ENCODE measurements around the gene BUD13. TPM values are rescaled to one million over a fixed set of nuclear protein-coding genes. Genes with fewer than 3 reads are reported as not detected.
A peak's percentile ranks its signal among the peaks of the same experiment; 100 is the strongest.

BUD13 gene
- total and polyA plus RNA-seq, 2 of the 13 experiments (the other 11 are each of a cell fraction or from before 2014, with no cell fraction given), result 13.3 to 25.9 TPM

DNA sequence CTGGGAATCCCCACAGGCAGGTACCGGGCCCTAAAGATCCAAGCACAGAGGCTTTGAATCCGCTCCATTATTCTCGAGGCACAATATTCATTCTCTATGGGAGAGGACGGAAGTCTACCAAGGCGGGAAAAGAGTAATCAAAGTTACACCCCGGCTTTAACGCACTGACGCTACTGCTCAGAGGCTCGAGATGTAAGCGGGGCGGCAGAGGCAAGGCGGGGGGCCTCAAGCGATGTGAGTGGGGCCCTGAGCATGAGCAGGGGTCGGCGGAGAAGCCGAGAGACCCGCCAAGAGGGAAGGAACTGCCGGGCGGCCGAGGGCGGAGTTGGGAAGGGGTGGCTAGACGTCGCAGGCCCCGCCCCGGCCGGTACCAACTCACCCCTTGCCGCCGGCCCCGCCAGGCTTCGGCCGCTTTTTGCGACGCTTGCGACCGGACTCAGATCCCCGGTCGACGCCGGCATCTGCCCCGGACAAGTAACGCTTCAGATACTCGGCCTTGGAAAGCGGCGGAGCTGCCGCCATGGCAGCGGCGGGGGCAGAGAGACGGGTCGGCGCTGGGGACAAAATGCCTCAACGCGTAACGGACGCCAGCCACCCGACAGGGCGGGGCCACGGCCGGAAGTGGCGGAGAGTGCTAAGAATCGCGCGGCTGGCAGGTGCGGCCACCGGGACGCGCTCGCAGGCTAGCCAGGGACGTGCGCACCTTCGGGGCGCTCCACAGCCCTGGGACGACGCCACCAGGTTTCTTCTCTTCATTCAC lies at the start of gene BUD13 (continued):
- TF ChIP-seq, protein P1, sequence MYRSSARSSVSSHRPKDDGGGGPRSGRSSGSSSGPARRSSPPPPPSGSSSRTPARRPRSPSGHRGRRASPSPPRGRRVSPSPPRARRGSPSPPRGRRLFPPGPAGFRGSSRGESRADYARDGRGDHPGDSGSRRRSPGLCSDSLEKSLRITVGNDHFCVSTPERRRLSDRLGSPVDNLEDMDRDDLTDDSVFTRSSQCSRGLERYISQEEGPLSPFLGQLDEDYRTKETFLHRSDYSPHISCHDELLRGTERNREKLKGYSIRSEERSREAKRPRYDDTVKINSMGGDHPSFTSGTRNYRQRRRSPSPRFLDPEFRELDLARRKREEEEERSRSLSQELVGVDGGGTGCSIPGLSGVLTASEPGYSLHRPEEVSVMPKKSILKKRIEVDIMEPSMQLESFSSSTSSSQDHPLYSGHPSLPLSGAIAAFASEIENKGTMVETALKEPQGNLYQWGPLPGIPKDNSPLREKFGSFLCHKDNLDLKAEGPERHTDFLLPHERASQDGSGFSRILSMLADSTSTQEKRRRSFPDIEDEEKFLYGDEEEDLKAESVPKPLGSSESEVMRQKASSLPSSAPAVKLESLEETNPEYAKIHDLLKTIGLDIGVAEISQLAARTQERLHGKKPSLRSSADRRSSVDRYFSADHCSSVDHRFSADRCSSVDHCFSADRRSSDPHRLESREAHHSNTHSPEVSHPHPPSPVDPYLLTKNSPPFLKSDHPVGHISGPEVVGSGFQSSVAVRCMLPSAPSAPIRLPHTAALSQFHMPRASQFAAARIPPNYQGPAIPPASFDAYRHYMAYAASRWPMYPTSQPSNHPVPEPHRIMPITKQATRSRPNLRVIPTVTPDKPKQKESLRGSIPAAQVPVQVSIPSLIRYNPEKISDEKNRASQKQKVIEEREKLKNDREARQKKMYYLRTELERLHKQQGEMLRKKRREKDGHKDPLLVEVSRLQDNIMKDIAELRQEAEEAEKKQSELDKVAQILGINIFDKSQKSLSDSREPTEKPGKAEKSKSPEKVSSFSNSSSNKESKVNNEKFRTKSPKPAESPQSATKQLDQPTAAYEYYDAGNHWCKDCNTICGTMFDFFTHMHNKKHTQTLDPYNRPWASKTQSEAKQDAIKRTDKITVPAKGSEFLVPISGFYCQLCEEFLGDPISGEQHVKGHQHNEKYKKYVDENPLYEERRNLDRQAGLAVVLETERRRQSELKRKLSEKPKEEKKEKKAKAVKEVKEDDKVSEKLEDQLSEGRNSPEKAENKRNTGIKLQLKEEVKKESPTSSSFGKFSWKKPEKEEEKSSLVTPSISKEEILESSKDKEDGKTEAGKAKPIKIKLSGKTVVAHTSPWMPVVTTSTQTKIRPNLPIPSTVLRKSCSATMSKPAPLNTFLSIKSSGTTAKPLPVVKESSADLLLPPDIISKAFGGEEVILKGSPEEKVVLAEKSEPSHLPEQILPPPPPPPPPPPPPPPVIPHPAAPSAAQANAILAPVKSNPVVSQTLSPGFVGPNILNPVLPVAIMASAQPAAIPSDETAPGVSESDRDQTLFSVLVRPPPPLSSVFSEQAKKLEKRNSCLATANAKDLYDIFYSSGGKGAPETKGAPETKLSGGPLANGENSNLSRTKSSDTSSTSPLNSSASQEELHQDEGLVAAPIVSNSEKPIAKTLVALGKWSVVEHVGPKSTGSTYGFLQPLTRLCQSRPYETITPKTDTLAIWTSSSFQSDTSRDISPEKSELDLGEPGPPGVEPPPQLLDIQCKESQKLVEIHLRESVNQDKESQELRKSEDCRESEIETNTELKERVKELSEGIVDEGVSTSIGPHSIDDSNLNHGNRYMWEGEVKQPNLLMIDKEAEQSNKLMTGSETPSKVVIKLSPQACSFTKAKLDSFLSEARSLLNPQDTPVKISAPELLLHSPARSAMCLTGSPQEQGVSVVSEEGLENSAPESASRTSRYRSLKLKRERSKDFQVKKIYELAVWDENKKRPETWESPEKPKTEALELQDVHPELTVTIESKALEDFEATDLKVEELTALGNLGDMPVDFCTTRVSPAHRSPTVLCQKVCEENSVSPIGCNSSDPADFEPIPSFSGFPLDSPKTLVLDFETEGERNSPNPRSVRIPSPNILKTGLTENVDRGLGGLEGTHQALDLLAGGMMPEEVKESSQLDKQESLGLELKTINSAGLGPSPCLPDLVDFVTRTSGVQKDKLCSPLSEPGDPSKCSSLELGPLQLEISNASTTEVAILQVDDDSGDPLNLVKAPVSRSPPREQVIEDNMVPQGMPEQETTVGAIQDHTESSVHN (CRISPR knock-in tag; IDR thresholded peaks at IDR 0.05), result no peak
- TF ChIP-seq RBM39 (IDR thresholded peaks at IDR 0.05; ENCODE audit: low read depth, low read length, poor library complexity, severe bottlenecking), result peak; percentile 84
- peak; percentile 15 for TF ChIP-seq XRCC5 (optimal IDR thresholded peaks at IDR 0.05; ENCODE audit: low read length)
- no peak for TF ChIP-seq ZNF530 (CRISPR knock-in tag; IDR thresholded peaks at IDR 0.05; ENCODE audit: low read depth)
- peak; percentile 53; the same call in 1 of the 2 replicates for TF ChIP-seq ZNF430 (CRISPR knock-in tag; IDR thresholded peaks at IDR 0.05)
- TF ChIP-seq ONECUT2 (CRISPR knock-in tag; IDR thresholded peaks at IDR 0.05), result peak; percentile 52; the same call in 1 of the 2 replicates
- no peak for TF ChIP-seq HOXA7 (CRISPR knock-in tag; IDR thresholded peaks at IDR 0.05)
- peak; percentile 93; the same call in 1 of the 2 replicates for TF ChIP-seq ZNF776 (CRISPR knock-in tag; IDR thresholded peaks at IDR 0.05)
- peak; percentile 95 for TF ChIP-seq ZFP90 (CRISPR knock-in tag; IDR thresholded peaks at IDR 0.05; ENCODE audit: borderline replicate concordance)
- TF ChIP-seq YEATS2 (CRISPR knock-in tag; IDR thresholded peaks at IDR 0.05; ENCODE audit: borderline replicate concordance), result peak; percentile 90; the same call in 1 of the 2 replicates
- TF ChIP-seq THAP11 (CRISPR knock-in tag; IDR thresholded peaks at IDR 0.05), result peak; percentile 92
- TF ChIP-seq PCBP2 (optimal IDR thresholded peaks at IDR 0.05; ENCODE audit: low read depth, low read length, poor library complexity, severe bottlenecking), result no peak
- TF ChIP-seq TOPORS (CRISPR knock-in tag; IDR thresholded peaks at IDR 0.05), result peak; percentile 88
- TF ChIP-seq, protein P2, sequence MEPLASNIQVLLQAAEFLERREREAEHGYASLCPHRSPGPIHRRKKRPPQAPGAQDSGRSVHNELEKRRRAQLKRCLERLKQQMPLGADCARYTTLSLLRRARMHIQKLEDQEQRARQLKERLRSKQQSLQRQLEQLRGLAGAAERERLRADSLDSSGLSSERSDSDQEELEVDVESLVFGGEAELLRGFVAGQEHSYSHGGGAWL (CRISPR knock-in tag; IDR thresholded peaks at IDR 0.05), result peak; percentile 93
- no peak for TF ChIP-seq HHEX (CRISPR knock-in tag; IDR thresholded peaks at IDR 0.05)
- no peak for TF ChIP-seq NPAS2 (CRISPR knock-in tag; IDR thresholded peaks at IDR 0.05; ENCODE audit: borderline replicate concordance)
- TF ChIP-seq ZNF121 (CRISPR knock-in tag; IDR thresholded peaks at IDR 0.05), result peak; percentile 27; the same call in 1 of the 2 replicates
- peak; percentile 90; the same call in 1 of the 2 replicates for TF ChIP-seq SMAD1 (CRISPR knock-in tag; IDR thresholded peaks at IDR 0.05; ENCODE audit: borderline replicate concordance, low read depth)
- TF ChIP-seq ZNF451 (CRISPR knock-in tag; IDR thresholded peaks at IDR 0.05), result peak; percentile 39; the same call in 1 of the 2 replicates
- no peak for TF ChIP-seq NBN (conservative IDR thresholded peaks at IDR 0.05)
- no peak for TF ChIP-seq NFE2L2 (IDR thresholded peaks at IDR 0.05; ENCODE audit: low read length)
- no peak for TF ChIP-seq NR2F1 (CRISPR knock-in tag; IDR thresholded peaks at IDR 0.05)

Data from HepG2 (cell line).